NCI-H1417 (cell line): ENCODE results near the gene NTNG2.
"Not testable (repeated sequence)": the region's sequence is repeated elsewhere in the genome, so short reads cannot be mapped to it uniquely, and the experiment has no call there.

ENCODE experiments used
- DNase-seq, 3 experiments: peaks; one replicate each; lab custom pipeline; 2025; lab: John Stamatoyannopoulos, UW

NTNG2 gene

GRCh38 chr9:132161743-132162184, at the start of gene NTNG2:
Gene NTNG2 (plus strand): TSS chr9:132162058. CDS start chr9:132166832, 4,774 bp downstream.
- no peak for DNase-seq

GRCh38 chr9:132114102-132114707, 47.7 kb upstream of the NTNG2 start:
- no peak for DNase-seq

DNA sequence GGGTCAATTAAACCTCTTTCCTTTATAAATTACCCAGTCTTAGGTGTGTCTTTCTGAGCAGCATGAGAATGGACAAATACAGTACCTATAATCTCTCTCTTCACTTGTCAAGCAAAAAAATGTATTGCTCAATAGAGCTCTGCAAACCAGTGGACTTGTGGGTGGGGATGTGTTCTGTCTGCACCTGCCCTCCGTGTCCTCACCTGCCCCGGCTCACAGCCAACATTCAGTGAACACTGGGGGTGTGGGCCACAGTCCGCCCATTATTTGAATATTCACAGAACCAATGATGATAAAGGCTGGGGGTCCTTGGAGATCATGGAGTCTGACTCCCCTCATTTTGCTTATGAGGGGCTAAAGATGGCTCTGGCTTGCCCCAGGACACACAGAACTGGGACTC, 45.3 kb upstream of the NTNG2 start:
- no peak for DNase-seq

- DNase-seq = no peak
These were observed 44.2 kb upstream of the NTNG2 start for GRCh38 chr9:132117694-132118093.

- no peak for DNase-seq
These were observed 40.8 kb upstream of the NTNG2 start for GRCh38 chr9:132121021-132121420.

DNA sequence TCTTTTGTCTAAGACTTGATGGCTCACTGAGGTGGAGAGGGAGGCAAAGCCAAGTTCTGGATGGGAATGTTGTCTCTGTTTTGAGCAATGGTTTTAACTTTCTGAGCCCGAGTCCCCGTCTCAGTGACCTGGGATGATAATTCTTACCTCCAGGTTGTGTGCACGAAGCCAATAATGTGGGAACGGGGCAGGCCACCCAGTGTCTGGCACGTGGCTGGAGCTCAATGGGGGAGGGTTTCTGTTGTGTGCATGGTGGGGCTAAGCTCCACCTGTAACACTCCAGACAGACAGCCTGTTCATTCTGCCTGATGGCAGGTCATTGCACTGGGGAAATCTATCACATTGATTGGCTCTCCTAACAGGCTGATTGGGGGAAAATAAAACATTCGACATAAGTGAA, 37.1 kb upstream of the NTNG2 start:
- no peak for DNase-seq

DNA sequence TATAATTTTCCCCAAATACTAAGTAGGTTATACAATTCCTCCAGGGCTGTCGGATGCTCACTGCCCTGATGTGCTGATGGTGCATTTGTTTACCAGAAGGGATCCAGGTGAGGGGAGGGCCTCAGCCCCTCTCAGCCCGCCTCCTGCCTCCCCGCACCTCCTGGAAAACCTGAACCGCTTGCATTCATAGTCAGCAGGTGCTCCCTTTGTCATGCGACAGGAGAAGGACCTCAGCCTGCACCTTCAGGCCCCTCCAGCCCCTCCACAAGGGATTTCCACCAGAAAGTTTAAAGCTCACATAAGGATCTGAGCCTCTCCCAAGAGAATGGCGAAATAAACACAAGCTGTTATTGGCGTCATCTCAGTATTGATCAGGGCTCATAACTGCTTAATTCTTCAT, 36.5 kb upstream of the NTNG2 start:
- DNase-seq = peak in 1 of 3 experiments; percentile 21

DNA sequence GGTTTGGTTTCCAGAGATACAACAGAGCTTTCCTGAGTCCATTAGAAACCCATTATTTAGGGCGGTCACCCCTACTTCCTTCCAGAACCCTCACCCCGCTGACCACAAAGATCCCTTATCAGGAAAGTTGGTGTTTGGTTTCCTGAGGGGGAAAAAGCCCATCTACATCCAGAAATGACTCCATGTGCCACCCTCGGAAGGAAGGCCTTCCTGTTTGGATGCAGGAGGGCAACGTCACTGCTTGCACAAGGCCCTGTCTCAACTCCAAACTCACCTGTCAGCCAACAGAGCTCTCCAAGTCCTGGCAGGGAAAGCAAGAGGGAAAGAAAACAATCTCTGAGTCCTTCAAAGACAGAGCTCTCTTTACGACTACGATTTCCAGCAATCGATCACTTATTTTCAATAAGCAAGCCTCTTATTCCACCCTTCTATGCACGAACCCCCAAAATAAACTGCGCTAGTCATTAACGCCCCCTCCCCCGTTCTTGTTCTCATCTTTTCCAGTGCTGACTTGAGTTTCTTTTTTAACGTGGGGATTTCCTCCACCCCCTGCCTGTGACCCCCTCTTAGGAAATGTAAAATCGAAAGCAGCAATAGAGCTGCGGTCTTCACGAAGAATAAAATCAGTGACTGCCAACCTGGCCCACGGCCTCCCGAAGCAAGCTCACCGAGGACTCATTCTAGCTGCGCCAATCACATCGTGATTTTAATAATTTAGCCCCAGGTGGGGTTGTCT, 35.7 kb upstream of the NTNG2 start:
- DNase-seq = no peak

- no peak for DNase-seq
These were observed 35.1 kb upstream of the NTNG2 start for GRCh38 chr9:132126680-132127236.

- DNase-seq = peak in 2 of 3 experiments; percentile 11 to 32
These were observed 33.8 kb upstream of the NTNG2 start for GRCh38 chr9:132127888-132128534.

DNA sequence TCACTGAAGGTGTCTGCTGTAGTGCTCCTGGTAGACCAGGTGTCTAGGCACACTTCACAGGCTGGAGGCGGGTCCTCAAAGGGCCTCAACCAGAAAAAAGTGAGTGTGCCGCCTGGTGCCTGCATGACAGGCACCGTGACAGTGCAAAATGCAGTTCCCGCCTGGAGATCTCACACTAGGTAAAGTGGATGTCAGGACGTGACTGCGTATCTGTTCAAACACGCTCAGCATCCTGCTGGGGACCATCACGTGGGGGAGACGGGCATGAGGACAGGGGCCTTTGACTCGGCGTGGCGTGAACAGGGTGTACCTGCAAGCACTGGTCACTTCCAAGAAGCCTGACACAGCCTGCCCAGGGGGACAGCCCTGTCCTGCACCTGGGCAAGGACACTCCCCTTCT, 32.3 kb upstream of the NTNG2 start:
- DNase-seq = peak in 1 of 3 experiments; percentile 11

- DNase-seq = not testable (repeated sequence)
These were observed 27.8 kb upstream of the NTNG2 start for GRCh38 chr9:132134085-132134484.

DNA sequence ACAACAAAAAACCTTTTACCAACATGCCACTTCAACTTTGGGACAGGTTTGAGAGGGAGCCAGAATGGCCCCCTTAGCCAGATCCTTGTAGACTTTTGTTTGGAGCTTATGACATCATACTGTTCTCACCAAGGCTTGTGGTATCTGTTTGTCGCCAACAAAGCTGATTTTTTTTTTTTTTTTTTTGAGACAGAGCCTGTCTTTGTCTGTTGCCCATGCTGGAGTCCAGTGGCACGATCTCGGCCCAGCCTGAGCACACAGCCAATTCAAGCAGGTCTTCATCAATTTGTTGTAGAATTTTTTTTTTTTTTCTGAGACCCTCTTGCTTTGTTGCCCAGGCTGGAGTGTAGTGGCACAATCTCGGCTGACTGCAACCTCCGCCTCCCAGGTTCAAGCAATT, 26.4 kb upstream of the NTNG2 start:
- DNase-seq = no peak

GRCh38 chr9:132136151-132136780, 25.6 kb upstream of the NTNG2 start:
- DNase-seq = no peak

GRCh38 chr9:132141344-132141947, 20.4 kb upstream of the NTNG2 start:
- DNase-seq = peak; percentile 41 to 95 (median 91)

- DNase-seq = peak in 1 of 3 experiments; percentile 62
These were observed 19.8 kb upstream of the NTNG2 start for GRCh38 chr9:132141948-132142594.

GRCh38 chr9:132142924-132143323, 18.9 kb upstream of the NTNG2 start:
- DNase-seq = peak in 2 of 3 experiments; percentile 29 to 65

DNA sequence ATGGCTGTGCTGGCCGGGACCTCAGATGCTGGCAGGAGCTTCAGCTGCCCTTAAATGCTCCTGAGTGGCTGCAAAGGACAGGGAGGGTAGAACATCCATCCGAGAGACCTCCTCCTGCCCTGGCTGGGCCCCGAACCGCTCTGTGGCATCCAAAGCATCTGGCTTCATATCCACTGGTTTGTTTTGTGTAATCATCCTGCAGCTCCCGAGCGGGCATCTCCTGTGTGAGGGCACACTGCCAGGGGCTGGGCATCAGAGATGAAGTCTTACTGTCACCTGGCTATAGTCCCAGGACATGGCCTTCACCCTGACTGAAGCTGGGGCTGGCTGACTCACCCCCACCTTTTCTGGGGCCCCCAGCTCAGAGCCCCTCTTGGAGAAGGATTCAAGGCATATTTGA, 18.5 kb upstream of the NTNG2 start:
- DNase-seq = no peak

DNA sequence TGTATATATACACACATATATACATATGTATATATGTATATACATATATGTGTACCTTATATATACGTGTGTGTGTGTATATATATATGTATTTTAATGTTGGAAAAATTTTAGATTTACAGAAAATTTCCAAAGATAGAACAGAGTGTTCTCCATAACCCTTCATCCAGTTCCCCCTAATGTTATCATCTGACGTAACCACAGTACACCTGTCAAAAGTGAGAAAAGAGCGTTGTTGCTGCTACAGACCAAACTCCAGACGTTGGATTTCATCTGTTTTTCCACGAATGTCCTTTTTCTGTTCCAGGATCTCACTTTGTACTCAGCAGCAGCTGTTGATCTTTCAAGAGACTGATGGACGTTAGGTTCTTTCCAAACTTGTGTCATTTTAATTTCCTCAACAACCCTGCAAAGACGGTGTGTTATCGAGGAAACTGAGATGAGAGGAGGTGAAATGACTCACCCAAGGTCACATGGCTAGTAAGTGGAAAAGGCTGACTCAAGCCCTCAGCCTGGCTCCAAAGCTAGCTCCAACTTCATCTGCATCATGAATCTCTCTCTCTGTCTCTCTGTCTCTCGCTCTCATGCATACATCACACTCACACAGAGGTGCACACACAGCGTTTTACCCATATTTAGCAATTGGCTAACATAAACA, 17.0 kb upstream of the NTNG2 start:
- no peak for DNase-seq

DNA sequence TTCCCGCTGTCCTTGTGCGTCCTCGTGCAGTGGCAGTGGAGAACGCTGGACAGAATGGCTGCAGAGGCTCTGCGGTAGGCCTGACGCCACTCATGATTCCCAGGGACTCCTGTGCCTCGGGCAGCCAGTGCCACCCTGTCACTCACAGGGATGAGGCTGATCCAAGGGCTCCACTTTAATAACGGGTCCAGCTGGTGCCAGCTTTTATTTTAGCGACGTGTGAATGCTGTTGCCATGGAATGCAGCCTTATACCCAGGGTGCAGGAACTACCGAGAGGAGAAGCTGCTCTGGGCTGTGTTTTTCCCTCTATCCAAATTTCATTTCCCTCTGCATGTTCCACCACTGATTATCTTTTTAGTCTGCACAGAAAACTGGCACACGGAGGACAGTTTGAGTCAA, 15.8 kb upstream of the NTNG2 start:
- peak in 1 of 3 experiments; percentile 10 for DNase-seq

- no peak for DNase-seq
These were observed 15.3 kb upstream of the NTNG2 start for GRCh38 chr9:132146575-132146974.
